HEK293 (cell line): ENCODE measurements around the gene SLC22A16.

ENCODE experiments used
- CTCF ChIA-PET: fragments of 350-600 bp; formaldehyde crosslinking; extraction: SDS; loops from one replicate; lab custom pipeline; 2021; ENCODE audit warnings: antibody characterized with exemption; lab: Yijun Ruan, JAX
- POLR2A ChIA-PET: fragments of 300-600 bp; formaldehyde crosslinking; extraction: SDS; loops from one replicate; lab custom pipeline; 2020; ENCODE audit warnings: antibody characterized with exemption, inconsistent platforms; lab: Yijun Ruan, JAX
- H3K27ac ChIP-seq: fragments of 200-500 bp; sonication (Bioruptor generic); 2 replicates; pipeline ENCODE4 v1.5.1; 2014; ENCODE audit warnings: low read depth, low read length, control low read depth, inconsistent platforms; ENCODE audit errors: extremely low read depth
- H3K36me3 ChIP-seq, 2 experiments: fragments of 200-500 bp in 1 of 2; sonication (Bioruptor generic) in 1 of 2; 1 replicate in 1 of 2; 2 replicates in 1 of 2; pipeline ENCODE4 v1.5.1; 2014 to 2017; ENCODE audit warnings: inconsistent platforms in 2 of 2, low read length in 2 of 2; ENCODE audit not compliant: control insufficient read depth in 2 of 2, insufficient read depth in 1 of 2
- H3K4me1 ChIP-seq: fragments of 200-500 bp; sonication (Bioruptor generic); 2 replicates; pipeline ENCODE4 v1.5.1; 2014; ENCODE audit warnings: mild to moderate bottlenecking, low read length, inconsistent platforms; ENCODE audit not compliant: control insufficient read depth, insufficient read depth
- H3K4me3 ChIP-seq: 2 replicates; pipeline ENCODE4 v1.5.1; 2011; ENCODE audit warnings: low read depth, mild to moderate bottlenecking, control low read depth, low read length, moderate library complexity
- H3K9me3 ChIP-seq: fragments of 200-500 bp; sonication (Bioruptor generic); 2 replicates; pipeline ENCODE4 v1.5.1; 2014; ENCODE audit warnings: low read depth, low read length, inconsistent platforms; ENCODE audit not compliant: control insufficient read depth, insufficient read depth
- KLF7 ChIP-seq: fragments of 450-650 bp; formaldehyde crosslinking; IDR thresholded peaks from 2 replicates; pipeline ENCODE4 v1.5.1; 2016; ENCODE audit warnings: missing biosample characterization, missing genetic modification characterization, borderline replicate concordance
- WT1 ChIP-seq: fragments of 450-650 bp; formaldehyde crosslinking; IDR thresholded peaks from 2 replicates; pipeline ENCODE4 v1.5.1; 2016; ENCODE audit warnings: missing biosample characterization, missing genetic modification characterization
- ZEB2 ChIP-seq: fragments of 450-650 bp; formaldehyde crosslinking; IDR thresholded peaks from 2 replicates; pipeline ENCODE4 v1.5.1; 2016; ENCODE audit warnings: missing biosample characterization, missing genetic modification characterization
- ZNF654 ChIP-seq: fragments of 450-650 bp; formaldehyde crosslinking; IDR thresholded peaks from 2 replicates; pipeline ENCODE4 v1.5.1; 2016; ENCODE audit warnings: low read depth, missing biosample characterization, missing genetic modification characterization
- TF ChIP-seq, protein P1 (sequence below): fragments of 450-650 bp; formaldehyde crosslinking; IDR thresholded peaks from 2 replicates; pipeline ENCODE4 v1.5.1; 2017; ENCODE audit warnings: missing biosample characterization, missing genetic modification characterization
- TF ChIP-seq, protein P2 (sequence below): fragments of 450-650 bp; formaldehyde crosslinking; optimal IDR thresholded peaks from 2 replicates; pipeline ENCODE3; 2016; ENCODE audit warnings: missing biosample characterization, mild to moderate bottlenecking, missing genetic modification characterization
- TF ChIP-seq, protein P3 (sequence below): fragments of 450-650 bp; formaldehyde crosslinking; IDR thresholded peaks from 2 replicates; pipeline ENCODE4 v1.5.1; 2016; ENCODE audit warnings: missing biosample characterization, missing genetic modification characterization
- TF ChIP-seq, protein P4 (sequence below): fragments of 450-650 bp; formaldehyde crosslinking; IDR thresholded peaks from 2 replicates; pipeline ENCODE4; 2016; ENCODE audit warnings: missing biosample characterization, missing genetic modification characterization
- TF ChIP-seq, protein P5 (sequence below): fragments of 450-650 bp; formaldehyde crosslinking; IDR thresholded peaks from 2 replicates; pipeline ENCODE4 v1.5.1; 2016; ENCODE audit warnings: missing biosample characterization, missing genetic modification characterization
- TF ChIP-seq, protein P6 (sequence below): fragments of 450-650 bp; formaldehyde crosslinking; IDR thresholded peaks from 2 replicates; pipeline ENCODE4 v1.5.1; 2016; ENCODE audit warnings: missing biosample characterization, missing genetic modification characterization, borderline replicate concordance

SLC22A16 gene

DNA sequence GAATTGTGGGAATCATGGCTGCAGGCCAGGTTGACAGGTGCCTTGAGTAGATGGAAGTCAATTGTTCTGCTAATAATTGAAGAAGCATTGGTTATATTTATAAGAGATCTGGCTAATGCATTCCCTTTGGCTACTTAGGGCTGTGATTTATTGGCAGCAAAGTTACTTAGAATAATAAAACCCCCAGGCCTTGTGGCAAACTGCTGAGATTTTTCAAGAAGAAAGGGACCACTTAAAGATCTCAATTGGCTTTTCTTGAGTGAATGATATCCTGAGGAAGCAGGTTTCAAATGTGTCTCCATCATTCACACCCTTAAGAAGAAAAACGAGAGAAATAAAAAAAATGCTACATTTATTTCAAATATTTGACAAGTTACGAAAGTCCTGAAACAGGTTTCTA is 88.4 kb downstream of the SLC22A16 start (continued):
- no peak for TF ChIP-seq WT1

DNA sequence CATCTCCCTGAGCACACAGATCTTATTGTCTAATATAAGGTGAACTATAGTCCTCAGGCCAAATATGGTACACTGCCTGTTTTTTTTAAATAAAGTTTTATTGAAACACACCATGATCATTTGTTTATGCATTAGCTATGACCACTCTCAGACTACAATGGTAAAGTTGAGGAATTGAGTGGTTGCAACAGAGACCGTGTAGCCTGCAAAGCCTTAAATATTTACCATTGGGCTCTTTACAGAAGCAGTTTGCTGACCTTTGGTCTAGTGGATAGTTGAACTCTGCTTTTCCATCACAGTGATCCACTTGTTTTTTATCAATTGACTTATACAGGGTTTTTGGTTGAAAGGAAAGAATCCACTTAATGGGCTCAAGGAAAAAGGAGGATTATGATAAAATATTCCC is 91.0 kb downstream of the SLC22A16 start:
- H3K4me3 ChIP-seq = no peak overlapping the region

DNA sequence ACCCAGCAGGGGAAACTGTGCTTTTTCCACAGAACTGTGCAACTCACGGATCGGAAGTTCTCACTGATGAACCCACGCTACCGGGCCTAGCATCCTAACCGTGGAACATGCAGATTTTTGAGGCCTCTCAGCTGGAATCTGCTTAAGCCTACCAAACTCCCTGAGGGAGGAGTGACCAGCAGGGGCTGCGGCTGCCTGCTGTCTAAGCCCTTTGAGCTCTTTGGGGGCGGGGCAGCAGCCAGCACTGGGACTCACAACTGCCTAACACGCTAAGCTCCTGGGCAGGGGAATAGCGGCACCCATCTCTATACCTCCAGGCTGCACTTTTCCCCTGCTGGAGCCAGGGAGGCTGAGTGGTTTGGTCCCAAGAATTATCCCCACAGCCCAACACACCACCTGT is 97.9 kb downstream of the SLC22A16 start:
- H3K4me1 ChIP-seq = no peaks in the 10 kb centered on the region
- no peaks in the 10 kb centered on the region for H3K36me3 ChIP-seq
- no peak overlapping the region for H3K4me3 ChIP-seq
- no peak overlapping the region for H3K27ac ChIP-seq
- no peaks in the 10 kb centered on the region for H3K9me3 ChIP-seq
- ChIA-PET POLR2A (no interaction called here), CTCF (interaction anchor here (0.6 to 2.7 kb wide), 2 partner anchors 11 to 319 kb away, joined by 3 to 11 read pairs; no protein-coding TSS in a partner anchor)
- TF ChIP-seq ZEB2 (tag by site-specific recombination) = no peak
- TF ChIP-seq ZNF654 = no peak
- TF ChIP-seq, protein P1, sequence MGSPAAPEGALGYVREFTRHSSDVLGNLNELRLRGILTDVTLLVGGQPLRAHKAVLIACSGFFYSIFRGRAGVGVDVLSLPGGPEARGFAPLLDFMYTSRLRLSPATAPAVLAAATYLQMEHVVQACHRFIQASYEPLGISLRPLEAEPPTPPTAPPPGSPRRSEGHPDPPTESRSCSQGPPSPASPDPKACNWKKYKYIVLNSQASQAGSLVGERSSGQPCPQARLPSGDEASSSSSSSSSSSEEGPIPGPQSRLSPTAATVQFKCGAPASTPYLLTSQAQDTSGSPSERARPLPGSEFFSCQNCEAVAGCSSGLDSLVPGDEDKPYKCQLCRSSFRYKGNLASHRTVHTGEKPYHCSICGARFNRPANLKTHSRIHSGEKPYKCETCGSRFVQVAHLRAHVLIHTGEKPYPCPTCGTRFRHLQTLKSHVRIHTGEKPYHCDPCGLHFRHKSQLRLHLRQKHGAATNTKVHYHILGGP (tag by site-specific recombination) = no peak
- TF ChIP-seq, protein P2, sequence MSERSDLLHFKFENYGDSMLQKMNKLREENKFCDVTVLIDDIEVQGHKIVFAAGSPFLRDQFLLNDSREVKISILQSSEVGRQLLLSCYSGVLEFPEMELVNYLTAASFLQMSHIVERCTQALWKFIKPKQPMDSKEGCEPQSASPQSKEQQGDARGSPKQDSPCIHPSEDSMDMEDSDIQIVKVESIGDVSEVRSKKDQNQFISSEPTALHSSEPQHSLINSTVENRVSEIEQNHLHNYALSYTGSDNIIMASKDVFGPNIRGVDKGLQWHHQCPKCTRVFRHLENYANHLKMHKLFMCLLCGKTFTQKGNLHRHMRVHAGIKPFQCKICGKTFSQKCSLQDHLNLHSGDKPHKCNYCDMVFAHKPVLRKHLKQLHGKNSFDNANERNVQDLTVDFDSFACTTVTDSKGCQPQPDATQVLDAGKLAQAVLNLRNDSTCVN (tag by site-specific recombination) = no peak
- no peak for TF ChIP-seq KLF7 (tag by site-specific recombination)
- TF ChIP-seq, protein P3, sequence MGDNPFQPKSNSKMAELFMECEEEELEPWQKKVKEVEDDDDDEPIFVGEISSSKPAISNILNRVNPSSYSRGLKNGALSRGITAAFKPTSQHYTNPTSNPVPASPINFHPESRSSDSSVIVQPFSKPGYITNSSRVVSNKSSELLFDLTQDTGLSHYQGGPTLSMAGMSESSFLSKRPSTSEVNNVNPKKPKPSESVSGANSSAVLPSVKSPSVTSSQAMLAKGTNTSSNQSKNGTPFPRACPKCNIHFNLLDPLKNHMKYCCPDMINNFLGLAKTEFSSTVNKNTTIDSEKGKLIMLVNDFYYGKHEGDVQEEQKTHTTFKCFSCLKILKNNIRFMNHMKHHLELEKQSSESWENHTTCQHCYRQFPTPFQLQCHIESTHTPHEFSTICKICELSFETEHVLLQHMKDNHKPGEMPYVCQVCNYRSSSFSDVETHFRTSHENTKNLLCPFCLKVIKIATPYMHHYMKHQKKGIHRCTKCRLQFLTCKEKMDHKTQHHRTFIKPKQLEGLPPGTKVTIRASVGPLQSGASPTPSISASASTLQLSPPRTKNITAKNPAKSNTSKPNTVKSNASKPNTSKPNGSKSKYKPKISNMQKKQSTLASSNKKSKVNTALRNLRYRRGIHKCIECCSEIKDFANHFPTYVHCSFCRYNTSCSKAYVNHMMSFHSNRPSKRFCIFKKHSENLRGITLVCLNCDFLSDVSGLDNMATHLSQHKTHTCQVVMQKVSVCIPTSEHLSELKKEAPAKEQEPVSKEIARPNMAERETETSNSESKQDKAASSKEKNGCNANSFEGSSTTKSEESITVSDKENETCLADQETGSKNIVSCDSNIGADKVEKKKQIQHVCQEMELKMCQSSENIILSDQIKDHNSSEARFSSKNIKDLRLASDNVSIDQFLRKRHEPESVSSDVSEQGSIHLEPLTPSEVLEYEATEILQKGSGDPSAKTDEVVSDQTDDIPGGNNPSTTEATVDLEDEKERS (tag by site-specific recombination) = no peak
- TF ChIP-seq, protein P4, sequence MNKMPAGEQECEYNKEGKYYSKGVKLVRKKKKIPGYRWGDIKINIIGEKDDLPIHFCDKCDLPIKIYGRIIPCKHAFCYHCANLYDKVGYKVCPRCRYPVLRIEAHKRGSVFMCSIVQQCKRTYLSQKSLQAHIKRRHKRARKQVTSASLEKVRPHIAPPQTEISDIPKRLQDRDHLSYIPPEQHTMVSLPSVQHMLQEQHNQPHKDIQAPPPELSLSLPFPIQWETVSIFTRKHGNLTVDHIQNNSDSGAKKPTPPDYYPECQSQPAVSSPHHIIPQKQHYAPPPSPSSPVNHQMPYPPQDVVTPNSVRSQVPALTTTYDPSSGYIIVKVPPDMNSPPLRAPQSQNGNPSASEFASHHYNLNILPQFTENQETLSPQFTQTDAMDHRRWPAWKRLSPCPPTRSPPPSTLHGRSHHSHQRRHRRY (tag by site-specific recombination) = no peak
- TF ChIP-seq, protein P5, sequence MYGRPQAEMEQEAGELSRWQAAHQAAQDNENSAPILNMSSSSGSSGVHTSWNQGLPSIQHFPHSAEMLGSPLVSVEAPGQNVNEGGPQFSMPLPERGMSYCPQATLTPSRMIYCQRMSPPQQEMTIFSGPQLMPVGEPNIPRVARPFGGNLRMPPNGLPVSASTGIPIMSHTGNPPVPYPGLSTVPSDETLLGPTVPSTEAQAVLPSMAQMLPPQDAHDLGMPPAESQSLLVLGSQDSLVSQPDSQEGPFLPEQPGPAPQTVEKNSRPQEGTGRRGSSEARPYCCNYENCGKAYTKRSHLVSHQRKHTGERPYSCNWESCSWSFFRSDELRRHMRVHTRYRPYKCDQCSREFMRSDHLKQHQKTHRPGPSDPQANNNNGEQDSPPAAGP = no peak

More for the DNA sequence above, 91.0 kb downstream of the SLC22A16 start:
- Histone ChIP-seq H3K4me1 (peaks cover 9% of the 10 kb centered on the region), H3K36me3 (no peaks in the 10 kb centered on the region), H3K27ac (no peak overlapping the region), H3K9me3 (no peaks in the 10 kb centered on the region)
- POLR2A ChIA-PET = no interaction called here
- TF ChIP-seq, protein P6, sequence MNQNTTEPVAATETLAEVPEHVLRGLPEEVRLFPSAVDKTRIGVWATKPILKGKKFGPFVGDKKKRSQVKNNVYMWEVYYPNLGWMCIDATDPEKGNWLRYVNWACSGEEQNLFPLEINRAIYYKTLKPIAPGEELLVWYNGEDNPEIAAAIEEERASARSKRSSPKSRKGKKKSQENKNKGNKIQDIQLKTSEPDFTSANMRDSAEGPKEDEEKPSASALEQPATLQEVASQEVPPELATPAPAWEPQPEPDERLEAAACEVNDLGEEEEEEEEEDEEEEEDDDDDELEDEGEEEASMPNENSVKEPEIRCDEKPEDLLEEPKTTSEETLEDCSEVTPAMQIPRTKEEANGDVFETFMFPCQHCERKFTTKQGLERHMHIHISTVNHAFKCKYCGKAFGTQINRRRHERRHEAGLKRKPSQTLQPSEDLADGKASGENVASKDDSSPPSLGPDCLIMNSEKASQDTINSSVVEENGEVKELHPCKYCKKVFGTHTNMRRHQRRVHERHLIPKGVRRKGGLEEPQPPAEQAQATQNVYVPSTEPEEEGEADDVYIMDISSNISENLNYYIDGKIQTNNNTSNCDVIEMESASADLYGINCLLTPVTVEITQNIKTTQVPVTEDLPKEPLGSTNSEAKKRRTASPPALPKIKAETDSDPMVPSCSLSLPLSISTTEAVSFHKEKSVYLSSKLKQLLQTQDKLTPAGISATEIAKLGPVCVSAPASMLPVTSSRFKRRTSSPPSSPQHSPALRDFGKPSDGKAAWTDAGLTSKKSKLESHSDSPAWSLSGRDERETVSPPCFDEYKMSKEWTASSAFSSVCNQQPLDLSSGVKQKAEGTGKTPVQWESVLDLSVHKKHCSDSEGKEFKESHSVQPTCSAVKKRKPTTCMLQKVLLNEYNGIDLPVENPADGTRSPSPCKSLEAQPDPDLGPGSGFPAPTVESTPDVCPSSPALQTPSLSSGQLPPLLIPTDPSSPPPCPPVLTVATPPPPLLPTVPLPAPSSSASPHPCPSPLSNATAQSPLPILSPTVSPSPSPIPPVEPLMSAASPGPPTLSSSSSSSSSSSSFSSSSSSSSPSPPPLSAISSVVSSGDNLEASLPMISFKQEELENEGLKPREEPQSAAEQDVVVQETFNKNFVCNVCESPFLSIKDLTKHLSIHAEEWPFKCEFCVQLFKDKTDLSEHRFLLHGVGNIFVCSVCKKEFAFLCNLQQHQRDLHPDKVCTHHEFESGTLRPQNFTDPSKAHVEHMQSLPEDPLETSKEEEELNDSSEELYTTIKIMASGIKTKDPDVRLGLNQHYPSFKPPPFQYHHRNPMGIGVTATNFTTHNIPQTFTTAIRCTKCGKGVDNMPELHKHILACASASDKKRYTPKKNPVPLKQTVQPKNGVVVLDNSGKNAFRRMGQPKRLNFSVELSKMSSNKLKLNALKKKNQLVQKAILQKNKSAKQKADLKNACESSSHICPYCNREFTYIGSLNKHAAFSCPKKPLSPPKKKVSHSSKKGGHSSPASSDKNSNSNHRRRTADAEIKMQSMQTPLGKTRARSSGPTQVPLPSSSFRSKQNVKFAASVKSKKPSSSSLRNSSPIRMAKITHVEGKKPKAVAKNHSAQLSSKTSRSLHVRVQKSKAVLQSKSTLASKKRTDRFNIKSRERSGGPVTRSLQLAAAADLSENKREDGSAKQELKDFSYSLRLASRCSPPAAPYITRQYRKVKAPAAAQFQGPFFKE (tag by site-specific recombination) = no peak
- CTCF ChIA-PET = interaction anchor here (0.6 to 1.8 kb wide), 4 partner anchors 249 to 564 kb away, joined by 3 to 12 read pairs (median 4); no protein-coding TSS in a partner anchor
